HepG2 (cell line): ENCODE data around the gene ARHGDIA. TPM values are rescaled to one million over a fixed set of nuclear protein-coding genes. Genes with fewer than 3 reads are reported as not detected.
A peak's percentile ranks its signal among the peaks of the same experiment; 100 is the strongest.

Experiments used
- ATAC-seq: fragments of 200-7000 bp; cut with Tn5 transposase; 3 replicates; pipeline ENCODE4 v1.9.1; 2020; ENCODE audit warnings: mild to moderate bottlenecking, moderate library complexity
- BruUV-seq: library from RNA; stranded (reverse); fragments of 400-500 nt; replicated peaks from 2 replicates; lab custom pipeline; 2021; lab: Mats Ljungman, UMichigan
- CTCF ChIA-PET: fragments of 300-600 bp; formaldehyde crosslinking; extraction: SDS; loops from one replicate; lab custom pipeline; 2021; ENCODE audit warnings: low total read pairs, inconsistent platforms, low intra/inter-chr PET ratio; lab: Yijun Ruan, JAX
- POLR2A ChIA-PET: fragments of 350-600 bp; sonication (Branson Sonifier 250); formaldehyde crosslinking; loops from one replicate; lab custom pipeline; 2020; ENCODE audit warnings: antibody characterized with exemption, inconsistent platforms; lab: Yijun Ruan, JAX
- DNase-seq: peaks from one replicate; pipeline ENCODE4 v3.0.0-alpha.2; 2015; ENCODE audit warnings: low spot score
- FAIRE-seq: peaks from 3 replicates; lab custom pipeline; 2011; peaks lifted over from hg19 to GRCh38; lab: Jason Lieb, UNC
- H2AFZ ChIP-seq: one replicate; pipeline ENCODE4 v1.6.1; 2011; ENCODE audit warnings: low read length, inconsistent platforms
- H3K27ac ChIP-seq: fragments of 300-600 bp; 3 replicates; pipeline ENCODE4 v1.8.0; 2011; ENCODE audit warnings: mixed run types, mild to moderate bottlenecking, mixed read lengths, low read length, inconsistent platforms; ENCODE audit not compliant: insufficient read depth; ENCODE audit errors: extremely low read length
- H3K27me3 ChIP-seq, 2 experiments: fragments of 200-600 bp in 1 of 2; 2 replicates in 1 of 2; 3 replicates in 1 of 2; pipeline versions ENCODE4 v1.6.0 to v1.8.0; 2011; ENCODE audit warnings: low read length in 2 of 2, mild to moderate bottlenecking in 2 of 2, moderate library complexity in 2 of 2, inconsistent platforms in 1 of 2; ENCODE audit not compliant: insufficient read depth in 2 of 2, control insufficient read depth in 1 of 2
- H3K36me3 ChIP-seq, 2 experiments: fragments of 200-600 bp in 1 of 2; replicated peaks in 1 of 2; 2 replicates in 1 of 2; 3 replicates in 1 of 2; pipeline versions ENCODE4 v1.5.1 to v1.8.0; 2011; ENCODE audit warnings: low read length in 2 of 2, inconsistent platforms in 1 of 2; ENCODE audit not compliant: insufficient read depth in 2 of 2, control insufficient read depth in 1 of 2
- H3K4me1 ChIP-seq: 2 replicates; pipeline ENCODE4 v1.5.1; 2012; ENCODE audit warnings: low read length, inconsistent platforms; ENCODE audit not compliant: insufficient read depth
- H3K4me2 ChIP-seq: 2 replicates; pipeline ENCODE4 v1.6.0; 2011; ENCODE audit warnings: low read depth, low read length, inconsistent platforms
- H3K4me3 ChIP-seq, 3 experiments: fragments of 200-600 bp in 1 of 3; sonication (generic), shearing (Covaris generic) in 1 of 3; replicated peaks in 1 of 3; 2 replicates each; pipeline ENCODE4 v1.5.1; 2011 to 2016; ENCODE audit warnings: low read length in 3 of 3, inconsistent platforms in 2 of 3, low read depth in 2 of 3, mild to moderate bottlenecking in 2 of 3, control low read depth in 1 of 3, mixed read lengths in 1 of 3; ENCODE audit not compliant: insufficient read depth in 1 of 3
- H3K79me2 ChIP-seq: one replicate; pipeline ENCODE4 v1.6.1; 2011; ENCODE audit warnings: low read length, inconsistent platforms; ENCODE audit not compliant: insufficient read depth
- H3K9ac ChIP-seq: 2 replicates; pipeline ENCODE4 v1.6.0; 2011; ENCODE audit warnings: mild to moderate bottlenecking, low read depth, low read length, inconsistent platforms; ENCODE audit not compliant: insufficient read depth
- H3K9me3 ChIP-seq: 2 replicates; pipeline ENCODE4 v1.5.1; 2012; ENCODE audit warnings: mild to moderate bottlenecking, low read length
- H4K20me1 ChIP-seq: 2 replicates; pipeline ENCODE4 v1.6.0; 2011; ENCODE audit warnings: inconsistent platforms, mild to moderate bottlenecking, low read length, moderate library complexity; ENCODE audit not compliant: insufficient read depth
- HNRNPL ChIP-seq: fragments of 200-400 bp; formaldehyde crosslinking; IDR thresholded peaks from 2 replicates; pipeline ENCODE4 v1.6.1; 2017; ENCODE audit warnings: mild to moderate bottlenecking, low read depth, low read length
- MBNL3 ChIP-seq: fragments of 250-450 bp; sonication (Bioruptor Pico); conservative IDR thresholded peaks from 2 replicates; pipeline ENCODE4 v1.8.0; 2022; ENCODE audit warnings: mild to moderate bottlenecking, inconsistent platforms
- MXI1 ChIP-seq: IDR thresholded peaks from 3 replicates; pipeline ENCODE4 v1.6.1; 2012; ENCODE audit warnings: low read depth, low read length, inconsistent platforms, borderline replicate concordance
- MZF1 ChIP-seq: sonication (generic); formaldehyde crosslinking; IDR thresholded peaks from 2 replicates; pipeline ENCODE4 v1.8.1; 2023; ENCODE audit warnings: mild to moderate bottlenecking, missing genetic modification reagents, borderline replicate concordance
- PCBP2 ChIP-seq: fragments of 200-400 bp; formaldehyde crosslinking; optimal IDR thresholded peaks from 2 replicates; pipeline ENCODE3; 2018; ENCODE audit warnings: low read length, low read depth; ENCODE audit not compliant: poor library complexity, severe bottlenecking
- ZBTB37 ChIP-seq: sonication (generic); formaldehyde crosslinking; IDR thresholded peaks from 2 replicates; pipeline ENCODE4 v1.4.0; 2020; ENCODE audit warnings: mild to moderate bottlenecking, missing genetic modification reagents
- ZMYM3 ChIP-seq: sonication (generic); formaldehyde crosslinking; IDR thresholded peaks from 2 replicates; pipeline ENCODE4 v1.5.1; 2020; ENCODE audit warnings: mild to moderate bottlenecking, missing genetic modification reagents
- ZNF747 ChIP-seq: sonication (generic); formaldehyde crosslinking; IDR thresholded peaks from 2 replicates; pipeline ENCODE4 v1.8.1; 2023; ENCODE audit warnings: missing genetic modification reagents, mild to moderate bottlenecking, borderline replicate concordance
- WGBS: methylation state at CpG from one replicate; pipeline ENCODE4 v1.1.6; 2017; ENCODE audit warnings: low lambda C conversion rate; 5-methylcytosine and 5-hydroxymethylcytosine counted together
- in situ Hi-C: cut with HindIII; loops from 2 replicates; pipeline ENCODE4 v1.10.0; 2017; ENCODE audit warnings: low pct_unique_long_range_greater_than_20kb; ENCODE audit not compliant: extremely low pct_ligation_motif_present
- intact Hi-C: fragments of 100-400 bp; cut with micrococcal nuclease; formaldehyde crosslinking; loops from one replicate; pipeline ENCODE4 v1.10.0; 2022; ENCODE audit not compliant: unreplicated experiment
- polyA plus RNA-seq, 8 experiments: library from polyadenylated mRNA; depleted of rRNA in 3 of 8; stranded (reverse) in 7 of 8; unstranded in 1 of 8; fragments of >200 nt; fragmentation: Illumina TruSeq in 4 of 8; extraction: Trizol in 4 of 8; gene quantifications; 2 replicates each; pipeline versions ENCODE4 v1.2.1 to v1.2.3, GENCODE V29; 2011 to 2016; ENCODE audit warnings: low read depth in 4 of 8, missing spikeins in 1 of 8, mixed read lengths in 1 of 8; ENCODE audit not compliant: insufficient read depth in 1 of 8
- total RNA-seq, 5 experiments: library from RNA; depleted of rRNA; stranded (reverse); fragments of >200 nt; fragmentation: Illumina TruSeq; extraction: Trizol; gene quantifications; 2 replicates each; pipeline ENCODE4 v1.2.3, GENCODE V29; 2016; ENCODE audit warnings: low read depth in 1 of 5
- TF ChIP-seq, protein P1 (sequence below): IDR thresholded peaks from 2 replicates; pipeline ENCODE4 v1.6.1; 2016; ENCODE audit warnings: missing compliant biosample characterization, missing genetic modification reagents, borderline replicate concordance
- TF ChIP-seq, protein P2 (sequence below): sonication (generic); formaldehyde crosslinking; IDR thresholded peaks from 2 replicates; pipeline ENCODE4 v1.4.0; 2020; ENCODE audit warnings: mild to moderate bottlenecking, missing genetic modification reagents

The ARHGDIA gene
- total and polyA plus RNA-seq, 2 of the 13 experiments (the other 11 are each of a cell fraction or from before 2014, with no cell fraction given), result 40.0 to 64.0 TPM

- Histone ChIP-seq H4K20me1 (peaks cover 10% of the 10 kb centered on the region; the same call in 1 of the 2 replicates), H3K9me3 (no peaks in the 10 kb centered on the region), H3K4me2 (no peak overlapping the region), H3K4me3 (no peak overlapping the region), H3K36me3 (peaks cover 45 to 64% of the 10 kb centered on the region in 2 experiments), H3K27me3 (no peaks in the 10 kb centered on the region), H3K4me1 (peaks cover 34% of the 10 kb centered on the region), H3K79me2 (peaks cover 15% of the 10 kb centered on the region), H3K9ac (no peak overlapping the region), H3K27ac (peak overlapping the region; percentile 28), H2AFZ (no peak overlapping the region)
- intact Hi-C loops (no loop called here), in situ Hi-C loops (no loop called here)
- POLR2A ChIA-PET, result interaction anchor here (1.5 to 2.9 kb wide), 2 partner anchors 12 to 22 kb away, joined by 3 to 10 read pairs; partner anchors contain the start of genes ALYREF and ANAPC11
- no peak for ATAC-seq
- BruUV-seq, result no TSS peak
- over 99% methylated on average over 10 of the region's 24 CpGs for WGBS
- CTCF ChIA-PET, result no interaction called here
- DNase-seq, result no peak
- FAIRE-seq, result no peak
- TF ChIP-seq ZNF747 (no peak), MBNL3 (CRISPR knock-in tag) (no peak), PCBP2 (no peak), MZF1 (CRISPR knock-in tag) (no peak), ZBTB37 (CRISPR knock-in tag) (no peak), HNRNPL (0 out of 2 replicates have a peak, but pooled peaks have one; percentile 16), ZMYM3 (CRISPR knock-in tag) (no peak), MXI1 (no peak)
- TF ChIP-seq, protein P1, sequence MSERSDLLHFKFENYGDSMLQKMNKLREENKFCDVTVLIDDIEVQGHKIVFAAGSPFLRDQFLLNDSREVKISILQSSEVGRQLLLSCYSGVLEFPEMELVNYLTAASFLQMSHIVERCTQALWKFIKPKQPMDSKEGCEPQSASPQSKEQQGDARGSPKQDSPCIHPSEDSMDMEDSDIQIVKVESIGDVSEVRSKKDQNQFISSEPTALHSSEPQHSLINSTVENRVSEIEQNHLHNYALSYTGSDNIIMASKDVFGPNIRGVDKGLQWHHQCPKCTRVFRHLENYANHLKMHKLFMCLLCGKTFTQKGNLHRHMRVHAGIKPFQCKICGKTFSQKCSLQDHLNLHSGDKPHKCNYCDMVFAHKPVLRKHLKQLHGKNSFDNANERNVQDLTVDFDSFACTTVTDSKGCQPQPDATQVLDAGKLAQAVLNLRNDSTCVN, result no peak
- TF ChIP-seq, protein P2, sequence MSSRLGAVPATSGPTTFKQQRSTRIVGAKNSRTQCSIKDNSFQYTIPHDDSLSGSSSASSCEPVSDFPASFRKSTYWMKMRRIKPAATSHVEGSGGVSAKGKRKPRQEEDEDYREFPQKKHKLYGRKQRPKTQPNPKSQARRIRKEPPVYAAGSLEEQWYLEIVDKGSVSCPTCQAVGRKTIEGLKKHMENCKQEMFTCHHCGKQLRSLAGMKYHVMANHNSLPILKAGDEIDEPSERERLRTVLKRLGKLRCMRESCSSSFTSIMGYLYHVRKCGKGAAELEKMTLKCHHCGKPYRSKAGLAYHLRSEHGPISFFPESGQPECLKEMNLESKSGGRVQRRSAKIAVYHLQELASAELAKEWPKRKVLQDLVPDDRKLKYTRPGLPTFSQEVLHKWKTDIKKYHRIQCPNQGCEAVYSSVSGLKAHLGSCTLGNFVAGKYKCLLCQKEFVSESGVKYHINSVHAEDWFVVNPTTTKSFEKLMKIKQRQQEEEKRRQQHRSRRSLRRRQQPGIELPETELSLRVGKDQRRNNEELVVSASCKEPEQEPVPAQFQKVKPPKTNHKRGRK (CRISPR knock-in tag), result no peak
Observed at GRCh38 chr17:81903896-81904599, 32.9 kb upstream of the ARHGDIA start.
